ENCODE data around the gene FOSL2. TPM values are rescaled to one million over a fixed set of nuclear protein-coding genes. Genes with fewer than 3 reads are reported as not detected.

FOSL2 gene
- total RNA-seq, 1 donor from 2014 or later: 74.9 TPM

DNA sequence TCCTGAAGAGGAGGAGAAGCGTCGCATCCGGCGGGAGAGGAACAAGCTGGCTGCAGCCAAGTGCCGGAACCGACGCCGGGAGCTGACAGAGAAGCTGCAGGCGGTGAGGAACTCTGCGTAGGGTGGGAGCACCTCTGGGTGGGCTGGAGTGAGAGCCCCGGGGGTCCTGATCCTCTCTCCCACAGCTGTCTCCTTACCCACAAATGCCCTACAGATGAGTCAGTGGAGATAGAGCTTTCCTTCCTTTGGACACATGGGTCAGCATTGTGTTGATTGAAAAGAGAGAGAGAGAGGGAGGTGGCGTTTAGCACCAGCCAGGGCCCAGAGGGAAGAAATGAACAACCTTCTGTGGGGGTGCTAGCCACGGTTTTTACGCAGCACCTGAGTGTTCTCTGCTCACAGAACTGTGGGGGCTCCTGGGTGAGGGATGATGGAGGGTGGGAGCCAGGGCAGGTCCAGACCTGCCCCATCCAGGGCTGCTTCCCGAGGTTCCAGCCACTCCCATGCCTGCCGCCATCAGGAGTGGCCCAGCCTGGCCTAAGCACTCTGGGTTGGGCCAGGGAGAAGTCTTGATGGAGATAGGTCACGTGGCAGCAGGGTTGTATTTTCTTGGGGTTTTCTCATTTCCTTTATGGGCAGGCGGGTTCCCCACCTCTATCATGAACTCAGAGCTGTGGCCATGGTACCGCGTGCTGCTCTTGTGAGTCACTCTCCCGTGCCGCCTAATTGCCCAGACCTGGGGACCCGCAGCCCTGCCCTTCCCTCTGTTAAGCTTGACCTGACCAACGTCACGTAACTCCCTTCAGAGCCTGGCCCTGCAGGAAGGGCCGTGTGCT lies 16.3 kb downstream of the FOSL2 start:
- Histone ChIP-seq H3K36me3 (peaks cover 100% of the 10 kb centered on the region), H3K4me1 (peaks cover 87% of the 10 kb centered on the region), H3K9me3 (no peaks in the 10 kb centered on the region), H3K27me3 (ENCODE audit: low read depth) (no peaks in the 10 kb centered on the region), H3K4me3 (no peak overlapping the region), H3K27ac (peak overlapping the region; percentile 31)
- DNase-seq: peak; percentile 66
- ATAC-seq: peak; percentile 30 to 61
- intact Hi-C loops (cut with DNase I): no loop called here
- TF ChIP-seq, protein P1, sequence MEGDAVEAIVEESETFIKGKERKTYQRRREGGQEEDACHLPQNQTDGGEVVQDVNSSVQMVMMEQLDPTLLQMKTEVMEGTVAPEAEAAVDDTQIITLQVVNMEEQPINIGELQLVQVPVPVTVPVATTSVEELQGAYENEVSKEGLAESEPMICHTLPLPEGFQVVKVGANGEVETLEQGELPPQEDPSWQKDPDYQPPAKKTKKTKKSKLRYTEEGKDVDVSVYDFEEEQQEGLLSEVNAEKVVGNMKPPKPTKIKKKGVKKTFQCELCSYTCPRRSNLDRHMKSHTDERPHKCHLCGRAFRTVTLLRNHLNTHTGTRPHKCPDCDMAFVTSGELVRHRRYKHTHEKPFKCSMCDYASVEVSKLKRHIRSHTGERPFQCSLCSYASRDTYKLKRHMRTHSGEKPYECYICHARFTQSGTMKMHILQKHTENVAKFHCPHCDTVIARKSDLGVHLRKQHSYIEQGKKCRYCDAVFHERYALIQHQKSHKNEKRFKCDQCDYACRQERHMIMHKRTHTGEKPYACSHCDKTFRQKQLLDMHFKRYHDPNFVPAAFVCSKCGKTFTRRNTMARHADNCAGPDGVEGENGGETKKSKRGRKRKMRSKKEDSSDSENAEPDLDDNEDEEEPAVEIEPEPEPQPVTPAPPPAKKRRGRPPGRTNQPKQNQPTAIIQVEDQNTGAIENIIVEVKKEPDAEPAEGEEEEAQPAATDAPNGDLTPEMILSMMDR (IDR thresholded peaks at IDR 0.05): no peak

DNA sequence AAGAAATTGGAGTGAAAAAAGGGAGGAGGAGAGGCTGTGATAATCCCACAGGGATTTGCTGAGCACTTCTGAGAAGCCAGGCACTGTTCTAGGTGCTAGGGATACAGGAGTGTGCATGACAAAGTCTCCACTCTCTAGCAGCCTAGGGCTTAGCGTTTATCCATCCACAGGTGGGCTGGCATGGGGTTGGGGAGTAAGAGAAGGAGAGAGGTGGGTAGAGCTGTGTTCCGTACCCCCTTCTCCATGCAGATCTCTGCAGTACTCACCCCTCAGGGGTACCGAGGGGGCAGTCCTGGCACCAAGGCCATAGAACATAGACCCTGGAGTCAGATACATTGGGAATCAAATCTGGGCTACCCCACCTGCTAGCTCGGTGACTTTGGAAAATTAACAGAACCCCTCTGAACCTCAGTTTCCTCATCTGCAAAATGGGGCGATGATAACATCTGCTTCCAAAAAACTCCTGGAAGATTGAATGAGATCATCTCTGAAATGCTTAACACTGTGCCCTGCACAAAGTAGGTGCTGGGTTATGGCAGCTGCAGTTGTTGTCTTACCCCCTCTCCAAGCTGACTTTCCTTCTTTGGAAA lies 18.6 kb downstream of the FOSL2 start:
- Histone ChIP-seq H3K9me3 (no peaks in the 10 kb centered on the region), H3K27me3 (ENCODE audit: low read depth) (no peaks in the 10 kb centered on the region), H3K4me1 (peaks cover 79% of the 10 kb centered on the region), H3K36me3 (peaks cover 99% of the 10 kb centered on the region), H3K27ac (peak overlapping the region; percentile 73), H3K4me3 (no peak overlapping the region)
- intact Hi-C loops (cut with DNase I): no loop called here
- DNase-seq (no peak), ATAC-seq (no peak)
- TF ChIP-seq, protein P1 (IDR thresholded peaks at IDR 0.05): no peak

DNA sequence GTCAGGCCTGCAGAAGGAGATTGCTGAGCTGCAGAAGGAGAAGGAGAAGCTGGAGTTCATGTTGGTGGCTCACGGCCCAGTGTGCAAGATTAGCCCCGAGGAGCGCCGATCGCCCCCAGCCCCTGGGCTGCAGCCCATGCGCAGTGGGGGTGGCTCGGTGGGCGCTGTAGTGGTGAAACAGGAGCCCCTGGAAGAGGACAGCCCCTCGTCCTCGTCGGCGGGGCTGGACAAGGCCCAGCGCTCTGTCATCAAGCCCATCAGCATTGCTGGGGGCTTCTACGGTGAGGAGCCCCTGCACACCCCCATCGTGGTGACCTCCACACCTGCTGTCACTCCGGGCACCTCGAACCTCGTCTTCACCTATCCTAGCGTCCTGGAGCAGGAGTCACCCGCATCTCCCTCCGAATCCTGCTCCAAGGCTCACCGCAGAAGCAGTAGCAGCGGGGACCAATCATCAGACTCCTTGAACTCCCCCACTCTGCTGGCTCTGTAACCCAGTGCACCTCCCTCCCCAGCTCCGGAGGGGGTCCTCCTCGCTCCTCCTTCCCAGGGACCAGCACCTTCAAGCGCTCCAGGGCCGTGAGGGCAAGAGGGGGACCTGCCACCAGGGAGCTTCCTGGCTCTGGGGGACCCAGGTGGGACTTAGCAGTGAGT lies 19.4 kb downstream of the FOSL2 start:
- Histone ChIP-seq H3K27me3 (ENCODE audit: low read depth) (no peaks in the 10 kb centered on the region), H3K27ac (no peak overlapping the region), H3K9me3 (no peaks in the 10 kb centered on the region), H3K36me3 (peaks cover 91% of the 10 kb centered on the region), H3K4me1 (peaks cover 71% of the 10 kb centered on the region), H3K4me3 (no peak overlapping the region)
- TF ChIP-seq, protein P1 (IDR thresholded peaks at IDR 0.05): no peak
- no peak for DNase-seq
- ATAC-seq: no peak
- intact Hi-C loops (cut with DNase I): no loop called here

DNA sequence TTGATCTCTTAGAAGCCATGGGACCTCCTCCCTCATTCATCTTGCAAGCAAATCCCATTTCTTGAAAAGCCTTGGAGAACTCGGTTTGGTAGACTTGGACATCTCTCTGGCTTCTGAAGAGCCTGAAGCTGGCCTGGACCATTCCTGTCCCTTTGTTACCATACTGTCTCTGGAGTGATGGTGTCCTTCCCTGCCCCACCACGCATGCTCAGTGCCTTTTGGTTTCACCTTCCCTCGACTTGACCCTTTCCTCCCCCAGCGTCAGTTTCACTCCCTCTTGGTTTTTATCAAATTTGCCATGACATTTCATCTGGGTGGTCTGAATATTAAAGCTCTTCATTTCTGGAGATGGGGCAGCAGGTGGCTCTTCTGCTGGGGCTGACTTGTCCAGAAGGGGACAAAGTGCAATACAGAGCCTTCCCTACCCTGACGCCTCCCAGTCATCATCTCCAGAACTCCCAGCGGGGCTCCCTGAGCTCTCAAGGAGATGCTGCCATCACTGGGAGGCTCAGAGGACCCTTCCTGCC lies 20.0 kb downstream of the FOSL2 start:
- H3K4me3 ChIP-seq: no peak overlapping the region
- H3K9me3 ChIP-seq: no peaks in the 10 kb centered on the region
- ATAC-seq (no peak), DNase-seq (no peak)
- peaks cover 90% of the 10 kb centered on the region for H3K36me3 ChIP-seq
- no peaks in the 10 kb centered on the region for H3K27me3 ChIP-seq (ENCODE audit: low read depth)
- intact Hi-C loops (cut with DNase I): no loop called here
- peaks cover 65% of the 10 kb centered on the region for H3K4me1 ChIP-seq
- no peak overlapping the region for H3K27ac ChIP-seq
- TF ChIP-seq, protein P1 (IDR thresholded peaks at IDR 0.05): no peak

DNA sequence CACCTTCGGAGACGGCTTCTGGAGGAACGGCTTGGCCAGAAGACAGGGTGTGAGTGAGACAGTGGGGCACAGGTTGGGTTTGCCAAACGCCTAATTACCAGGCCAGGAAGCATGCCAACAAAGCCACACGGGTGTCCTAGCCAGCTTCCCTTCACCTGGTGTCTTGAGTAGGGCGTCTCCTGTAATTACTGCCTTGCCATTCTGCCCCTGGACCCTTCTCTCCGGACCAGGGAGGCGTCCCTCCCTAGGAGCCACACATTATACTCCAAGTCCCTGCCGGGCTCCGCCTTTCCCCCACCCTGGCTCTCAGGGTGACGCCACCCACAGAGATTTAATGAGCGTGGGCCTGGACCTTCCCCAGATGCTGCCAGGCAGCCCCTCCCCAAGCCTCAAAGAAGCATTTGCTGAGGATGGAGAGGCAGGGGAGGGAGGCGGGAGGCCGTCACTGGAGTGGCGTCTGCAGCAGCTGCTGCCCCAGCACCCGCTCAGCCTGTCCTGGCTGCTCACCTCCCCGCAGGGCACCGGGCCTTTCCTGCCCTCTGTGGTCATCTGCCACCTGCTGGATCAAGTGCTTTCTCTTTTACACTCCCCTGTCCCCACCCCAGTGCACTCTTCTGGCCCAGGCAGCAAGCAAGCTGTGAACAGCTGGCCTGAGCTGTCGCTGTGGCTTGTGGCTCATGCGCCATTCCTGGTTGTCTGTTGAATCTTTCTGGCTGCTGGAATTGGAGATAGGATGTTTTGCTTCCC lies 20.7 kb downstream of the FOSL2 start:
- Histone ChIP-seq H3K27me3 (ENCODE audit: low read depth) (no peaks in the 10 kb centered on the region), H3K27ac (peak overlapping the region; percentile 18), H3K4me3 (no peak overlapping the region), H3K36me3 (peaks cover 90% of the 10 kb centered on the region), H3K9me3 (no peaks in the 10 kb centered on the region), H3K4me1 (peaks cover 58% of the 10 kb centered on the region)
- DNase-seq (no peak), ATAC-seq (peak; percentile 23)
- intact Hi-C loops (cut with DNase I): no loop called here
- TF ChIP-seq, protein P1 (IDR thresholded peaks at IDR 0.05): no peak

Measured in lower lobe of right lung (tissue), 2 donors.